ENCODE data around the gene SLC35F3. TPM values are rescaled to one million over a fixed set of nuclear protein-coding genes. Genes with fewer than 3 reads are reported as not detected.

Gene SLC35F3
- polyA plus RNA-seq, 1 of the 3 experiments (the other 2 are of a cell fraction), result 0.87 TPM

DNA sequence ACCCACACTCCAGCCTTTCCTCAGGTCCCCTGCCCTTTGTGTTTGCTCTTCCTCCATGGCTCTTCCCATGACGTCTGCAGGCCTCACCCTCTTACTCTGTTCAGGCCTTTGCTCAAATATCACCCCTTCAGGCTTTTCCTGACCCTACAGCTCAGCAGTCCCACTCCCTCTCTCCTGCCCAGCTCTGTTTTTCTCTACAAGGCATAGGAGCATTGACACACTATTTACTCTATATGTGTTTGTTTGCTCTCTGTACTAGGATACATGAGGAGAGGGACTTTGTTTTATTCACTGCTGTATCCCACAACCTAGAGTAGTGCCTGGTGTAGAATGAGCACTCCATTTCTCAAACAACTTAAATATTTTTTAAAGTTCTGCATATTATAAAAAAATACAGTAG, 361.4 kb downstream of the SLC35F3 start:
- H3K79me2 ChIP-seq (ENCODE audit: insufficient read depth), result no peaks in the 10 kb centered on the region
- no peaks in the 10 kb centered on the region for H3K9me3 ChIP-seq
- no peaks in the 10 kb centered on the region for H3K36me3 ChIP-seq (replicated peaks in 1 of 2; ENCODE audit: control insufficient read depth in 1 of 2, insufficient read depth in 2 of 2, low read length in 1 of 2)
- CTCF ChIA-PET, result interaction anchor here (0.5 kb wide), 1 partner anchor 169 kb away, joined by 3 read pairs; no protein-coding TSS in a partner anchor
- no peak for DNase-seq
- H3K9me2 ChIP-seq, result no peaks in the 10 kb centered on the region
- no peak overlapping the region for H2AFZ ChIP-seq (ENCODE audit: low read depth)
- no peak overlapping the region for H3K4me3 ChIP-seq (ENCODE audit: low read depth in 2 of 2, low read length in 1 of 2)
- no peaks in the 10 kb centered on the region for H3K27me3 ChIP-seq (ENCODE audit: insufficient read depth)
- POLR2A ChIA-PET, result no interaction called here
- no peak overlapping the region for H3K27ac ChIP-seq (ENCODE audit: low read depth in 2 of 2, low read length in 1 of 2)
- H4K20me1 ChIP-seq (ENCODE audit: insufficient read depth), result no peaks in the 10 kb centered on the region
- H3K4me1 ChIP-seq (ENCODE audit: control insufficient read depth in 1 of 2, insufficient read depth in 2 of 2, low read depth in 1 of 2, low read length in 1 of 2), result peaks cover 0 to 7% of the 10 kb centered on the region in 2 experiments; a peak in 1 of 4 replicates
- TF ChIP-seq, protein P1, sequence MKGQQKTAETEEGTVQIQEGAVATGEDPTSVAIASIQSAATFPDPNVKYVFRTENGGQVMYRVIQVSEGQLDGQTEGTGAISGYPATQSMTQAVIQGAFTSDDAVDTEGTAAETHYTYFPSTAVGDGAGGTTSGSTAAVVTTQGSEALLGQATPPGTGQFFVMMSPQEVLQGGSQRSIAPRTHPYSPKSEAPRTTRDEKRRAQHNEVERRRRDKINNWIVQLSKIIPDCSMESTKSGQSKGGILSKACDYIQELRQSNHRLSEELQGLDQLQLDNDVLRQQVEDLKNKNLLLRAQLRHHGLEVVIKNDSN (IDR thresholded peaks at IDR 0.05; ENCODE audit: borderline replicate concordance, low read depth), result no peak
- TF ChIP-seq, protein P2, sequence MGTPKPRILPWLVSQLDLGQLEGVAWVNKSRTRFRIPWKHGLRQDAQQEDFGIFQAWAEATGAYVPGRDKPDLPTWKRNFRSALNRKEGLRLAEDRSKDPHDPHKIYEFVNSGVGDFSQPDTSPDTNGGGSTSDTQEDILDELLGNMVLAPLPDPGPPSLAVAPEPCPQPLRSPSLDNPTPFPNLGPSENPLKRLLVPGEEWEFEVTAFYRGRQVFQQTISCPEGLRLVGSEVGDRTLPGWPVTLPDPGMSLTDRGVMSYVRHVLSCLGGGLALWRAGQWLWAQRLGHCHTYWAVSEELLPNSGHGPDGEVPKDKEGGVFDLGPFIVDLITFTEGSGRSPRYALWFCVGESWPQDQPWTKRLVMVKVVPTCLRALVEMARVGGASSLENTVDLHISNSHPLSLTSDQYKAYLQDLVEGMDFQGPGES (IDR thresholded peaks at IDR 0.05; ENCODE audit: low read depth, low read length), result no peak
- TF ChIP-seq EZH2phosphoT487 (IDR thresholded peaks at IDR 0.05; ENCODE audit: borderline replicate concordance, low read depth), result no peak
- no peak for TF ChIP-seq TAF1 (IDR thresholded peaks at IDR 0.05; ENCODE audit: borderline replicate concordance, low read depth, low read length)
- TF ChIP-seq, protein P3, sequence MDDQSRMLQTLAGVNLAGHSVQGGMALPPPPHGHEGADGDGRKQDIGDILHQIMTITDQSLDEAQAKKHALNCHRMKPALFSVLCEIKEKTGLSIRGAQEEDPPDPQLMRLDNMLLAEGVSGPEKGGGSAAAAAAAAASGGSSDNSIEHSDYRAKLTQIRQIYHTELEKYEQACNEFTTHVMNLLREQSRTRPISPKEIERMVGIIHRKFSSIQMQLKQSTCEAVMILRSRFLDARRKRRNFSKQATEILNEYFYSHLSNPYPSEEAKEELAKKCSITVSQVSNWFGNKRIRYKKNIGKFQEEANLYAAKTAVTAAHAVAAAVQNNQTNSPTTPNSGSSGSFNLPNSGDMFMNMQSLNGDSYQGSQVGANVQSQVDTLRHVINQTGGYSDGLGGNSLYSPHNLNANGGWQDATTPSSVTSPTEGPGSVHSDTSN (IDR thresholded peaks at IDR 0.05), result no peak
- TF ChIP-seq POLR2AphosphoS5 (IDR thresholded peaks at IDR 0.05; ENCODE audit: low read depth, low read length), result no peak
- TF ChIP-seq, protein P4, sequence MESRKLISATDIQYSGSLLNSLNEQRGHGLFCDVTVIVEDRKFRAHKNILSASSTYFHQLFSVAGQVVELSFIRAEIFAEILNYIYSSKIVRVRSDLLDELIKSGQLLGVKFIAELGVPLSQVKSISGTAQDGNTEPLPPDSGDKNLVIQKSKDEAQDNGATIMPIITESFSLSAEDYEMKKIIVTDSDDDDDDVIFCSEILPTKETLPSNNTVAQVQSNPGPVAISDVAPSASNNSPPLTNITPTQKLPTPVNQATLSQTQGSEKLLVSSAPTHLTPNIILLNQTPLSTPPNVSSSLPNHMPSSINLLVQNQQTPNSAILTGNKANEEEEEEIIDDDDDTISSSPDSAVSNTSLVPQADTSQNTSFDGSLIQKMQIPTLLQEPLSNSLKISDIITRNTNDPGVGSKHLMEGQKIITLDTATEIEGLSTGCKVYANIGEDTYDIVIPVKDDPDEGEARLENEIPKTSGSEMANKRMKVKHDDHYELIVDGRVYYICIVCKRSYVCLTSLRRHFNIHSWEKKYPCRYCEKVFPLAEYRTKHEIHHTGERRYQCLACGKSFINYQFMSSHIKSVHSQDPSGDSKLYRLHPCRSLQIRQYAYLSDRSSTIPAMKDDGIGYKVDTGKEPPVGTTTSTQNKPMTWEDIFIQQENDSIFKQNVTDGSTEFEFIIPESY (IDR thresholded peaks at IDR 0.05; ENCODE audit: borderline replicate concordance, low read depth), result no peak
- TF ChIP-seq SIN3A (IDR thresholded peaks at IDR 0.05; ENCODE audit: borderline replicate concordance, low read depth, low read length), result no peak
- TF ChIP-seq MXI1 (IDR thresholded peaks at IDR 0.05; ENCODE audit: low read depth, low read length), result no peak
- TF ChIP-seq GATA2 (CRISPR knock-in tag; IDR thresholded peaks at IDR 0.05), result no peak
- TF ChIP-seq YY1 (IDR thresholded peaks at IDR 0.05; ENCODE audit: low read depth), result no peak
- no peak for TF ChIP-seq TCF12 (IDR thresholded peaks at IDR 0.05)
- no peak for TF ChIP-seq RFX5 (IDR thresholded peaks at IDR 0.05; ENCODE audit: low read length)
- no peak for TF ChIP-seq CHD2 (IDR thresholded peaks at IDR 0.05; ENCODE audit: low read length, partially characterized antibody)
- H3K9ac ChIP-seq, result no peak overlapping the region
- H3K4me2 ChIP-seq, result no peak overlapping the region
- no peaks in the 10 kb centered on the region for H3F3A ChIP-seq (replicated peaks; ENCODE audit: insufficient read depth)
- 22% methylated on average over 1 of the region's 1 CpG for WGBS (ENCODE audit: low lambda C conversion rate)

Data from SK-N-SH (cell line).